PC-3 (cell line): ENCODE results near the gene MYO6. TPM values are rescaled to one million over a fixed set of nuclear protein-coding genes. Genes with fewer than 3 reads are reported as not detected.

Source experiments
- ATAC-seq: fragments of 200-7000 bp; cut with Tn5 transposase; 2 replicates; pipeline ENCODE4 v1.9.1; 2020; ENCODE audit warnings: mild to moderate bottlenecking, moderate library complexity
- BruUV-seq: library from RNA; stranded (reverse); fragments of 400-500 nt; replicated peaks from 2 replicates; lab custom pipeline; 2021; lab: Mats Ljungman, UMichigan
- CTCF ChIA-PET: fragments of 300-600 bp; sonication (Branson Sonifier 250); formaldehyde crosslinking; loops from one replicate; lab custom pipeline; 2022; ENCODE audit warnings: antibody characterized with exemption; lab: Charles Lee
- POLR2A ChIA-PET: fragments of 300-600 bp; sonication (Branson Sonifier 250); formaldehyde crosslinking; loops from one replicate; lab custom pipeline; 2022; ENCODE audit warnings: antibody characterized with exemption; ENCODE audit not compliant: unreplicated experiment; lab: Charles Lee
- DNase-seq: peaks from one replicate; pipeline ENCODE4 v3.0.0-alpha.2; 2015
- H2AFZ ChIP-seq: fragments of 300-600 bp; sonication (generic); 2 replicates; pipeline ENCODE4 v1.6.0; 2016; ENCODE audit warnings: antibody characterized with exemption, low read length
- H3F3A ChIP-seq: fragments of 300-600 bp; sonication (generic); one replicate; pipeline ENCODE4 v1.6.0; 2017; ENCODE audit warnings: antibody characterized with exemption, low read length, control low read depth, mild to moderate bottlenecking; ENCODE audit not compliant: unreplicated experiment
- H3K27ac ChIP-seq: fragments of 300-600 bp; sonication (generic); 2 replicates; pipeline ENCODE4 v1.5.1; 2016; ENCODE audit warnings: mild to moderate bottlenecking, low read length
- H3K27me3 ChIP-seq: fragments of 300-600 bp; sonication (generic); 2 replicates; pipeline ENCODE4 v1.6.1; 2016; ENCODE audit warnings: low read length, mixed read lengths
- H3K36me3 ChIP-seq: fragments of 300-600 bp; sonication (generic); 2 replicates; pipeline ENCODE4 v1.6.1; 2016; ENCODE audit warnings: low read depth, mixed run types, low read length, mixed read lengths
- H3K4me1 ChIP-seq: fragments of 300-600 bp; sonication (generic); 2 replicates; pipeline ENCODE4 v1.5.1; 2016; ENCODE audit warnings: low read length; ENCODE audit not compliant: insufficient read depth
- H3K4me2 ChIP-seq: fragments of 300-600 bp; sonication (generic); 2 replicates; pipeline ENCODE4 v1.6.0; 2016; ENCODE audit warnings: low read length
- H3K4me3 ChIP-seq: fragments of 300-600 bp; sonication (generic); 2 replicates; pipeline ENCODE4 v1.5.1; 2016; ENCODE audit warnings: mild to moderate bottlenecking, low read length, mixed read lengths
- H3K79me2 ChIP-seq: fragments of 300-600 bp; sonication (generic); 2 replicates; pipeline ENCODE4 v1.6.1; 2017; ENCODE audit warnings: low read length, mixed read lengths
- H3K9ac ChIP-seq: fragments of 300-600 bp; sonication (generic); 2 replicates; pipeline ENCODE4 v1.6.0; 2016; ENCODE audit warnings: mild to moderate bottlenecking, low read length
- H3K9me2 ChIP-seq: fragments of 300-600 bp; sonication (generic); replicated peaks from 2 replicates; pipeline ENCODE4 v1.6.1; 2016; ENCODE audit warnings: mixed run types, low read length, mixed read lengths
- H3K9me3 ChIP-seq: fragments of 300-600 bp; sonication (generic); 2 replicates; pipeline ENCODE4 v1.6.1; 2016; ENCODE audit warnings: low read length, mixed read lengths
- H4K20me1 ChIP-seq: fragments of 300-600 bp; sonication (generic); 2 replicates; pipeline ENCODE4 v1.6.1; 2016; ENCODE audit warnings: low read length, mixed read lengths
- EZH2 ChIP-seq: fragments of 300-600 bp; sonication (generic); IDR thresholded peaks from one replicate; pipeline ENCODE4 v1.6.1; 2017; ENCODE audit warnings: antibody characterized with exemption, mild to moderate bottlenecking, low read length; ENCODE audit not compliant: unreplicated experiment
- EZH2phosphoT487 ChIP-seq: fragments of 300-600 bp; sonication (generic); IDR thresholded peaks from 2 replicates; pipeline ENCODE4 v1.6.1; 2018; ENCODE audit warnings: mild to moderate bottlenecking, antibody characterized with exemption, low read length, borderline replicate concordance
- intact Hi-C: fragments of 100-400 bp; cut with micrococcal nuclease; formaldehyde crosslinking; loops from 2 replicates; pipeline ENCODE4 v1.9.0; 2023
- total RNA-seq: library from RNA; depleted of rRNA; stranded (reverse); fragments of >200 nt; gene quantifications from 2 replicates; pipeline ENCODE4 v1.2.3, GENCODE V29; 2014
- TF ChIP-seq, protein P1 (sequence below): fragments of 300-600 bp; sonication (generic); conservative IDR thresholded peaks from 2 replicates; pipeline ENCODE4 v1.5.1; 2017; ENCODE audit warnings: antibody characterized with exemption, low read depth, mild to moderate bottlenecking, low read length

MYO6 gene
- total RNA-seq, 1 experiment from 2014 or later, result 10.2 TPM

DNA sequence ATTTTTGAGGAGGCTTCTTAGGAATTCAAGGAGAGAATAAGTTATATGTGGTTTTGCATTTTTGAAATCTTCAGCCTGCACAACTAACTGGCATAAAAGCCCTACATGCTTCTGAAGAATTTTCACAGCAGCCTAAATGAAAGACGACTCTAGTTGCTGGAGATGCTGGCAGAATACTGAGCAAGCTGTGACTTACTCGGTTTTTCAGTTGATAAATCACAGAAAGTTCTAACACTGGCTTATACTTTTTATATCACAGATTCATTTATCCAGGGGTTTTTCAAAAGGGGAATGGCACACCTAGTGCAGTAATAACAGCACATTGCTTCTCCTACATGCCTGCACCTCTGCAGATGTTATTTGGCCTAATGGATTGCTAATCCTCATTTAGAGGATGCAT lies 188.8 kb downstream of the MYO6 start:
- Histone ChIP-seq H3K9ac (no peak overlapping the region), H3K9me2 (no peaks in the 10 kb centered on the region), H2AFZ (no peak overlapping the region), H3F3A (no peaks in the 10 kb centered on the region), H3K4me3 (no peak overlapping the region), H3K27ac (no peak overlapping the region), H3K79me2 (no peaks in the 10 kb centered on the region), H3K4me2 (no peak overlapping the region), H4K20me1 (no peaks in the 10 kb centered on the region), H3K4me1 (peaks cover 9% of the 10 kb centered on the region; the same call in 1 of the 2 replicates), H3K36me3 (no peaks in the 10 kb centered on the region), H3K9me3 (no peaks in the 10 kb centered on the region), H3K27me3 (peaks cover 8% of the 10 kb centered on the region)
- ChIA-PET CTCF (no interaction called here), POLR2A (no interaction called here)
- TF ChIP-seq EZH2phosphoT487 (no peak), EZH2 (no peak)
- TF ChIP-seq, protein P1, sequence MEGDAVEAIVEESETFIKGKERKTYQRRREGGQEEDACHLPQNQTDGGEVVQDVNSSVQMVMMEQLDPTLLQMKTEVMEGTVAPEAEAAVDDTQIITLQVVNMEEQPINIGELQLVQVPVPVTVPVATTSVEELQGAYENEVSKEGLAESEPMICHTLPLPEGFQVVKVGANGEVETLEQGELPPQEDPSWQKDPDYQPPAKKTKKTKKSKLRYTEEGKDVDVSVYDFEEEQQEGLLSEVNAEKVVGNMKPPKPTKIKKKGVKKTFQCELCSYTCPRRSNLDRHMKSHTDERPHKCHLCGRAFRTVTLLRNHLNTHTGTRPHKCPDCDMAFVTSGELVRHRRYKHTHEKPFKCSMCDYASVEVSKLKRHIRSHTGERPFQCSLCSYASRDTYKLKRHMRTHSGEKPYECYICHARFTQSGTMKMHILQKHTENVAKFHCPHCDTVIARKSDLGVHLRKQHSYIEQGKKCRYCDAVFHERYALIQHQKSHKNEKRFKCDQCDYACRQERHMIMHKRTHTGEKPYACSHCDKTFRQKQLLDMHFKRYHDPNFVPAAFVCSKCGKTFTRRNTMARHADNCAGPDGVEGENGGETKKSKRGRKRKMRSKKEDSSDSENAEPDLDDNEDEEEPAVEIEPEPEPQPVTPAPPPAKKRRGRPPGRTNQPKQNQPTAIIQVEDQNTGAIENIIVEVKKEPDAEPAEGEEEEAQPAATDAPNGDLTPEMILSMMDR, result no peak
- intact Hi-C loops, result no loop called here
- DNase-seq (no peak), ATAC-seq (no peak)
- BruUV-seq, result no TSS peak

DNA sequence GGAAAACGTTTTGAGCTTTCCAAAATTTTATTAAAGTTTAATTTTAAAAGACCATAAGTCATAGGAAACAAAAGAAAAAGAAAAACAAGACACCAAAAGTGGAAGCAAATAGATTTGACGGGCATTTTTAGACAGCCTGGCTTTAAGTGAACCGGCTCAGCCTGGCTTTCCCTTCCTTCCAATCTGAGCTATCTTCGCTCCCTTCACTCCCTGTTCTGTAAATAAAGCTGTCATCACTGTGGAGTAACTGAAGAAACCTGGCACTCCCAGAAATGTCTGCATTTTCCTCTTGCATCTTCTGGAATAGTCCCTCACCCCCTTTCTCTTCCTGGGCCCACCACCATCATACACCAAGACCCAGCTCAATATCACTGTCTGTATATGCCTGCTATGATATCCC lies 191.5 kb downstream of the MYO6 start:
- POLR2A ChIA-PET, result interaction anchor here (0.6 kb wide), 2 partner anchors 18 to 1291 kb away, joined by 3 read pairs; no protein-coding TSS in a partner anchor
- H3K27ac ChIP-seq, result no peak overlapping the region
- intact Hi-C loops, result no loop called here
- TF ChIP-seq, protein P1, result no peak
- TF ChIP-seq EZH2 (no peak), EZH2phosphoT487 (no peak)
- no peak overlapping the region for H3K4me3 ChIP-seq
- H3K9me2 ChIP-seq, result no peaks in the 10 kb centered on the region
- no peak overlapping the region for H3K4me2 ChIP-seq
- H3K36me3 ChIP-seq, result no peaks in the 10 kb centered on the region
- H3F3A ChIP-seq, result no peaks in the 10 kb centered on the region
- ATAC-seq (peak; percentile 43; the same call in 1 of the 2 replicates), DNase-seq (no peak)
- H3K79me2 ChIP-seq, result no peaks in the 10 kb centered on the region
- CTCF ChIA-PET, result no interaction called here
- peaks cover 14% of the 10 kb centered on the region for H3K27me3 ChIP-seq
- H3K4me1 ChIP-seq, result peaks cover 3% of the 10 kb centered on the region; the same call in 1 of the 2 replicates
- H2AFZ ChIP-seq, result no peak overlapping the region
- H3K9me3 ChIP-seq, result no peaks in the 10 kb centered on the region
- no peaks in the 10 kb centered on the region for H4K20me1 ChIP-seq
- BruUV-seq, result no TSS peak
- H3K9ac ChIP-seq, result no peak overlapping the region

DNA sequence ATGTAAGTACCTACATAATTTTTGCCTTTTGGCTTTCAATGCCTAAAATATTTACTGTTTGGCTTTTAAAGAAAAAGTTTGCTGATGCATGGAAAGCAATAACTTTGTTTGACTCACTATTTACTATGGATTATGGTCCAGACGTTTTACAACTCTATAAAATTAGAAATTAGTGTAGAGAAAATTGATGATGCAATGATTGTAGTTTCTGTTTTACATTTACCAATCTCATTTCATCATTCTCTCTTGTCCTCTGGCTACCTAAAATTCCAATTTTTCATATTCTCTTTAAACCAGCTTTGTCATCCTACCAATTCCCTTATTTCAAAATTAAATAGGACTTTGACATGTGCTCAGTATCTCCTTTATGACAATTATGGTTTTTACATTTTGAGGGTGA lies 192.5 kb downstream of the MYO6 start:
- no peak overlapping the region for H3K9ac ChIP-seq
- ChIA-PET POLR2A (no interaction called here), CTCF (no interaction called here)
- no peaks in the 10 kb centered on the region for H3F3A ChIP-seq
- H3K27me3 ChIP-seq, result peaks cover 22% of the 10 kb centered on the region
- no TSS peak for BruUV-seq
- peaks cover 3% of the 10 kb centered on the region; the same call in 1 of the 2 replicates for H3K4me1 ChIP-seq
- no peaks in the 10 kb centered on the region for H3K9me3 ChIP-seq
- no peaks in the 10 kb centered on the region for H4K20me1 ChIP-seq
- H3K79me2 ChIP-seq, result no peaks in the 10 kb centered on the region
- TF ChIP-seq, protein P1, result no peak
- TF ChIP-seq EZH2phosphoT487 (no peak), EZH2 (no peak)
- ATAC-seq, result no peak
- H3K4me3 ChIP-seq, result no peak overlapping the region
- intact Hi-C loops, result no loop called here
- H3K36me3 ChIP-seq, result no peaks in the 10 kb centered on the region
- H3K9me2 ChIP-seq, result no peaks in the 10 kb centered on the region
- H3K27ac ChIP-seq, result no peak overlapping the region
- no peak overlapping the region for H2AFZ ChIP-seq
- peak; percentile 7 for DNase-seq
- H3K4me2 ChIP-seq, result no peak overlapping the region
